Fibroblast of lung (primary cell): ENCODE results near the gene RNF123.
"Not testable (repeated sequence)": the region's sequence is repeated elsewhere in the genome, so short reads cannot be mapped to it uniquely, and the experiment has no call there.

Experiments
- CTCF ChIP-seq, 2 donors: IDR thresholded peaks in 1 of 2; conservative IDR thresholded peaks in 1 of 2; 1 replicate in 1 of 2; 2 replicates in 1 of 2; pipeline ENCODE4 v1.5.1; 2011 to 2012; ENCODE audit warnings: low read length in 2 of 2, control low read depth in 1 of 2, inconsistent platforms in 1 of 2, low read depth in 1 of 2, mild to moderate bottlenecking in 1 of 2
- EZH2 ChIP-seq: IDR thresholded peaks from 2 replicates; pipeline ENCODE4 v1.5.1; 2012; ENCODE audit warnings: low read length, control low read depth, mild to moderate bottlenecking; ENCODE audit errors: missing control alignments

GRCh38 chr3:49684453-49684852, 4.9 kb upstream of the RNF123 start:
- TF ChIP-seq CTCF (conservative IDR thresholded peaks at IDR 0.05 in 1 of 2, IDR thresholded peaks at IDR 0.05 in 1 of 2; ENCODE audit: low read depth in 1 of 2, low read length in 2 of 2); EZH2: not testable (repeated sequence)
